Progenitor cell of endocrine pancreas (in vitro differentiated cells): Measurements from ENCODE around the gene CHCT1. TPM values are rescaled to one million over a fixed set of nuclear protein-coding genes. Genes with fewer than 3 reads are reported as not detected.
A peak's percentile ranks its signal among the peaks of the same experiment; 100 is the strongest.

Experiments
- DNase-seq: peaks from one replicate; pipeline ENCODE4 v3.0.0; 2021; ENCODE audit warnings: low spot score; ENCODE audit not compliant: unreplicated experiment
- H3K27ac Mint-ChIP-seq: 2 replicates; pipeline ENCODE4 v1.8.0; 2021; ENCODE audit warnings: mild to moderate bottlenecking, moderate library complexity, mixed read lengths
- H3K27me3 Mint-ChIP-seq: 2 replicates; pipeline ENCODE4 v1.8.0; 2021; ENCODE audit warnings: mixed read lengths
- H3K36me3 Mint-ChIP-seq: 2 replicates; pipeline ENCODE4 v1.8.0; 2022; ENCODE audit warnings: mixed read lengths; ENCODE audit not compliant: insufficient read depth
- H3K4me1 Mint-ChIP-seq: 2 replicates; pipeline ENCODE4 v1.8.0; 2021; ENCODE audit warnings: low read depth, mixed read lengths
- H3K4me3 Mint-ChIP-seq: 2 replicates; pipeline ENCODE4 v1.8.0; 2021; ENCODE audit warnings: low read depth, mild to moderate bottlenecking, moderate library complexity, mixed read lengths
- H3K9me3 Mint-ChIP-seq: 2 replicates; pipeline ENCODE4 v1.8.0; 2021; ENCODE audit warnings: low read depth, mixed read lengths
- total RNA-seq: library from RNA; stranded (reverse); gene quantifications from 2 replicates; pipeline ENCODE4 v1.2.1, GENCODE V29; 2021
- TF ChIP-seq, protein P1 (sequence below): fragments of 200-600 bp; sonication (generic); IDR thresholded peaks from one replicate; pipeline ENCODE4 v1.5.0; 2021; ENCODE audit warnings: antibody characterized with exemption, mild to moderate bottlenecking; ENCODE audit not compliant: unreplicated experiment

Gene CHCT1
- total RNA-seq, 1 donor from 2014 or later, result not detected

DNA sequence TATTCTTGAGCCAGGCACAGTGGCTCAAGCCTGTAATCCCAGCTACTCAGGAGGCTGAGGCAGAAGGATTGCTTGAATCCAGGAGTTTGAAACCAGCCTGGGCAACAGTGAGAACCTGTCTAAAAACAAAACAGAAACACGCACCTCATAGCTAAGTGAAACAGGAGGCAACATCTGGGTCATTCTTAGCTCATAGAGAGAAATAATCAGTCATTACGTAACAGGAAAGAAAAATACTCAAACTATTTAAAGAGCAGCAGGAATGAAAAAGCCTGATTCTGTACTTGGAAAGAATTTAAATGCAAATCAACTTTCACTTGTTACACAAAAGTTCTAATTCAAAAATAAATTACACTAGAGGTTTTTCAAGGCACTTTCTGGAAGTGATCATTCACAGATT lies 17.2 kb downstream of the CHCT1 start:
- Mint-ChIP-seq H3K9me3 (no peaks in the 10 kb centered on the region), H3K4me1 (no peaks in the 10 kb centered on the region), H3K36me3 (no peaks in the 10 kb centered on the region), H3K4me3 (no peak overlapping the region), H3K27ac (no peak overlapping the region), H3K27me3 (peaks cover 4% of the 10 kb centered on the region)
- no peak for DNase-seq
- TF ChIP-seq, protein P1, sequence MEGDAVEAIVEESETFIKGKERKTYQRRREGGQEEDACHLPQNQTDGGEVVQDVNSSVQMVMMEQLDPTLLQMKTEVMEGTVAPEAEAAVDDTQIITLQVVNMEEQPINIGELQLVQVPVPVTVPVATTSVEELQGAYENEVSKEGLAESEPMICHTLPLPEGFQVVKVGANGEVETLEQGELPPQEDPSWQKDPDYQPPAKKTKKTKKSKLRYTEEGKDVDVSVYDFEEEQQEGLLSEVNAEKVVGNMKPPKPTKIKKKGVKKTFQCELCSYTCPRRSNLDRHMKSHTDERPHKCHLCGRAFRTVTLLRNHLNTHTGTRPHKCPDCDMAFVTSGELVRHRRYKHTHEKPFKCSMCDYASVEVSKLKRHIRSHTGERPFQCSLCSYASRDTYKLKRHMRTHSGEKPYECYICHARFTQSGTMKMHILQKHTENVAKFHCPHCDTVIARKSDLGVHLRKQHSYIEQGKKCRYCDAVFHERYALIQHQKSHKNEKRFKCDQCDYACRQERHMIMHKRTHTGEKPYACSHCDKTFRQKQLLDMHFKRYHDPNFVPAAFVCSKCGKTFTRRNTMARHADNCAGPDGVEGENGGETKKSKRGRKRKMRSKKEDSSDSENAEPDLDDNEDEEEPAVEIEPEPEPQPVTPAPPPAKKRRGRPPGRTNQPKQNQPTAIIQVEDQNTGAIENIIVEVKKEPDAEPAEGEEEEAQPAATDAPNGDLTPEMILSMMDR, result no peak

DNA sequence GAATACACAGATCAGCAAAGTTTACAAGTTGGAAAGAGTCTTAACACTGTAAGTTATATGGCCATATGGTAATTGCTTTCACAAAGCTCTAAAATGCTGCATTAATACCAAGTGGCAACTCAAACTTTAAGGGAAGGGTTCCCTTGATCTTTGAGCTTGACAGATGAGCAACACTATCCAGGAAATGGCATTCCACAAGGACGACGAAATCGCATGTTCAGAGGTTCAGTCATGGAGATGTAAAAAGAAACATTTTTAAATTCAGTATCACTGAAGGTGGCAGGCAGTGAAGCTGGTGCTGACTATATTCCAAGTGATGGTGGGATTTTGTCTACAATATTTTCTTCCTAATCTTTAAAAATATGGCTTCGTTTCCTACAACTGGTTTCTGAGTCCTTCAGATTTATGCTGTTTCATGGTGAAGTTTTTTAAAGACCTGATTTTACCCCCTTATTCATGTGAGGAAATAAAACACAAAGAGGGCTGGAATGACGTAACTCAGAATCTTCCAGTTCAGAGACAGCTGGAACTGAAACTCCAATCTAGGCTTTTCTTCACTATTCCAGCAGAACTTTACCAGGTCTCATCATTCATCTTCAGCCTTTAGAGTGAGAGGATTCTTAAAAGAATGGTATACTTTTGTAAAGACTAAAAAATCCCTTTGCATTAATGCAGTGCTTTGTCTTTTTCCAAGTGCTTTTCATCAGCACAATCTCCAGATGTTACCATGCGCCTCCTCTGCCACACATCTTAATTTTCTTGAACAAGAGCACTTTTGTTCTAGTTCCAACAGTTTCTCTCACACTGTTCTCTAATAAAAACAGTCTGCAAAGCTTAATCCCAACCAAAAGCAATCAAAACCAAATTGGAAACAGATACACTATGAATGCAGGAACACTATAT lies 20.2 kb downstream of the CHCT1 start:
- Mint-ChIP-seq H3K4me3 (no peak overlapping the region), H3K36me3 (peaks cover 5% of the 10 kb centered on the region), H3K27ac (peak overlapping the region; percentile 49), H3K4me1 (no peaks in the 10 kb centered on the region), H3K27me3 (no peaks in the 10 kb centered on the region), H3K9me3 (no peaks in the 10 kb centered on the region)
- TF ChIP-seq, protein P1, result no peak
- DNase-seq, result no peak

DNA sequence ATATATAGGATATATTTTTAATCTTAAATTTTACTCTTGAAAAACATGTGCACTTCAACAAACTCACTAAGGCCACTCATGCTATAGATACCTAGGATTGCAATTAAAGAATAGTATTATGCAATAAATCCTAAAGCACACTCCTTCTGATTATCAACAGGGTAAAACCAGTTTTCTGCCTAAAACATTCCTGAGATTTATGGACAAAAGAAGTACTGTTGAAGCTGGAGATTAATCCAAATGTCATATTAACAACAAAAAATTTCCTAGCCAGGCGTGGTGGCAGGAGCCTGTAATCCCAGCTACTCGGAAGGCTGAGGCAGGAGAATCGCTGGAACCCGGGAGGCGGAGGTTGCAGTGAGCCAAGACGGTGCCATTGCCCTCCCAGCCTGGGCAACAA lies 21.4 kb downstream of the CHCT1 start:
- Mint-ChIP-seq H3K9me3 (no peaks in the 10 kb centered on the region), H3K4me3 (no peak overlapping the region), H3K27ac (no peak overlapping the region), H3K4me1 (no peaks in the 10 kb centered on the region), H3K27me3 (no peaks in the 10 kb centered on the region), H3K36me3 (peaks cover 11% of the 10 kb centered on the region)
- TF ChIP-seq, protein P1, result no peak
- DNase-seq, result no peak

- Mint-ChIP-seq H3K9me3 (no peaks in the 10 kb centered on the region), H3K27ac (no peak overlapping the region), H3K4me3 (no peak overlapping the region), H3K4me1 (no peaks in the 10 kb centered on the region), H3K27me3 (no peaks in the 10 kb centered on the region), H3K36me3 (peaks cover 14% of the 10 kb centered on the region)
- TF ChIP-seq, protein P1, result no peak
- no peak for DNase-seq
Observed at GRCh38 chr17:60445144-60445543, 22.9 kb downstream of the CHCT1 start.

DNA sequence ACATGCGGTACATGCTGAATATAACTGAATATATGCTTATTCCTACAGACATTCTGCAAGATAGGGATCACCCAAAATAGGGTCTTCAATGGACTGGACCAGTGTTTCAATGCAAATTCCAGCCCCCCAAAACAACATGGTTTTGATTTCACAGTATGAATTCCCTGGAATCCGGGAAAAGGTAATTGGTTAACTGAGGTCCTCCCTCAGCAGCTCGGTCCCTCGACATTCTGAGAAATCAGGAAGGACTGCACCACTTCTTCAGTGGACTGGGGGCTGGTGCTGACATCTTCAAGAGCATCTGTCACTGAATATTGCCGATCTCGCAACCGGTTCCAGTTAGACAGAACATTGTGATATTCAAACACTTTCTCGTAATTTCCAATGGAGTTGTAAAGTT lies 25.1 kb downstream of the CHCT1 start:
- Mint-ChIP-seq H3K4me3 (no peak overlapping the region), H3K36me3 (peaks cover 19% of the 10 kb centered on the region), H3K27me3 (no peaks in the 10 kb centered on the region), H3K27ac (no peak overlapping the region), H3K4me1 (no peaks in the 10 kb centered on the region), H3K9me3 (no peaks in the 10 kb centered on the region)
- TF ChIP-seq, protein P1, result no peak
- DNase-seq, result no peak
